Measurements from ENCODE around the gene PCDHB8.
"Not testable (repeated sequence)": the region's sequence is repeated elsewhere in the genome, so short reads cannot be mapped to it uniquely, and the experiment has no call there.

PCDHB8 gene

DNA sequence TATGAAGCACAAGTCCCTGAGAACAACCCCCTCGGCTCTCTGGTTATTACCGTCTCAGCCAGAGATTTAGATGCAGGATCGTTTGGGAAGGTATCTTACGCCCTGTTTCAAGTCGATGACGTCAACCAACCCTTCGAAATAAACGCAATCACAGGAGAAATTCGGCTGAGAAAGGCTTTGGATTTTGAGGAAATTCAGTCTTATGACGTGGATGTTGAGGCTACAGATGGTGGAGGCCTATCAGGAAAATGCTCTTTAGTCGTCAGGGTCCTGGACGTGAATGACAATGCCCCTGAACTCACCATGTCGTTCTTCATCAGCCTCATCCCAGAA lies 26.6 kb upstream of the PCDHB8 start:
- no peak overlapping the region for H3K27ac ChIP-seq
- no peak overlapping the region for H3K4me3 ChIP-seq (ENCODE audit: low read depth, low read length)

DNA sequence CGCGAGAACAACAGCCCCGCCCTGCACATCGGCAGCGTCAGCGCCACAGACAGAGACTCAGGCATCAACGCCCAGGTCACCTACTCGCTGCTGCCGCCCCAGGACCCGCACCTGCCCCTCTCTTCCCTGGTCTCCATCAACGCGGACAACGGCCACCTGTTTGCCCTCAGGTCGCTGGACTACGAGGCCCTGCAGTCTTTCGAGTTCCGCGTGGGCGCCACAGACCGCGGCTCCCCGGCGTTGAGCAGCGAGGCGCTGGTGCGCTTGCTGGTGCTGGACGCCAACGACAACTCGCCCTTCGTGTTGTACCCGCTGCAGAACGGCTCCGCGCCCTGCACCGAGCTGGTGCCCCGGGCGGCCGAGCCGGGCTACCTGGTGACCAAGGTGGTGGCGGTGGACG lies 26.0 kb upstream of the PCDHB8 start:
- H3K36me3 ChIP-seq; DNase-seq; H3K9me3 ChIP-seq (ENCODE audit: severe bottlenecking); H3K27ac ChIP-seq; H3K4me3 ChIP-seq (ENCODE audit: low read depth, low read length); H3K27me3 ChIP-seq (ENCODE audit: insufficient read depth, low read depth, severe bottlenecking): not testable (repeated sequence)

More for the DNA sequence above, 26.6 kb upstream of the PCDHB8 start:
- Histone ChIP-seq H3K36me3 (no peaks in the 10 kb centered on the region), H3K9me3 (ENCODE audit: severe bottlenecking) (no peaks in the 10 kb centered on the region), H3K27me3 (ENCODE audit: insufficient read depth, low read depth, severe bottlenecking) (no peaks in the 10 kb centered on the region)
- DNase-seq: no peak
- TF ChIP-seq CTCF (IDR thresholded peaks at IDR 0.05; ENCODE audit: low read depth, low read length): no peak

DNA sequence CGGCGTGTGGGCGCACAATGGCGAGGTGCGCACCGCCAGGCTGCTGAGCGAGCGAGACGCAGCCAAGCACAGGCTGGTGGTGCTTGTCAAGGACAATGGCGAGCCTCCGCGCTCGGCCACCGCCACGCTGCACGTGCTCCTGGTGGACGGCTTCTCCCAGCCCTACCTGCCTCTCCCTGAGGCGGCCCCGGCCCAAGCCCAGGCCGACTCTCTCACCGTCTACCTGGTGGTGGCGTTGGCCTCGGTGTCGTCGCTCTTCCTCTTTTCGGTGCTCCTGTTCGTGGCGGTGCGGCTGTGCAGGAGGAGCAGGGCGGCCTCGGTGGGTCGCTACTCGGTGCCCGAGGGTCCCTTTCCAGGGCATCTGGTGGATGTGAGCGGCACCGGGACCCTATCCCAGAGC lies 25.5 kb upstream of the PCDHB8 start:
- H3K4me3 ChIP-seq (ENCODE audit: low read depth, low read length); H3K9me3 ChIP-seq (ENCODE audit: severe bottlenecking); H3K36me3 ChIP-seq; DNase-seq; H3K27me3 ChIP-seq (ENCODE audit: insufficient read depth, low read depth, severe bottlenecking); H3K27ac ChIP-seq: not testable (repeated sequence)

DNA sequence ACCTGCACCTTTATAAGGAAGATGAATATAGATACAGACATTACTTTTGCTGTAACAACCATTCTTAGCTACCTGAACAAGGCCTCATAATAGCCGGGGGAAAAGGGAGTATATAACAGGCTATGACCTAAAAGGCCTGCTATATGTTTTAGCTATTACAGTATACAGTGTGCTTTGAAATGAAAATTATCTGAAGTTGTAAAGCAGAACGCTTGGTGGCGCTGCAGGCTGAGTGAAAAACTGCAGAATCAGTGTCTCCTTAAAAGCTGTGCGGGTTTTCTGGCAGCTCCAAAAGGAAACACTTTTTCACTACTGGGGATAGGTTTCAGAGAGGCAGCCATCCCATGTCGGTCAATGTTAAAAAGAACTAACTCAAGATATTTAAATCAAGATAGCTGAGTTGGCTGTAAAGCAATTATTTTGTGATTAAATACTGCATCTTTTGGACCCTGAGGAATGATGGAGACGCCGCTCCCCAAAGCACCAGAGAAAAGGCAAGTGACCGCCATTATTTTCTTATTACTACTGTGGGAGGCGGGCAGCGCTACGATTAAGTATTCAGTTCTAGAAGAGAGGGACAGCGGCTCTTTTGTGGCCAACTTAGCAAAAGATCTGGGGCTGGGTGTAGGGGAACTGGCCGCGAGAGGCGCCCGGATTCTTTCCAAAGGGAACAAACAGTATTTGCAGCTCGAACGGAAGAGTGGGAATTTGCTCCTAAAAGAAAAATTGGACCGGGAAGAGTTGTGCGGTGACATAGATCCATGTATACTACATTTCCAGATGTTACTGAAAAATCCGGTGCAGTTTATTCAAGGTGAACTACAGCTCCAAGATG lies 21.8 kb upstream of the PCDHB8 start:
- peak; percentile 59 for TF ChIP-seq CTCF (IDR thresholded peaks at IDR 0.05; ENCODE audit: low read depth, low read length)
- H3K36me3 ChIP-seq: no peaks in the 10 kb centered on the region
- H3K9me3 ChIP-seq (ENCODE audit: severe bottlenecking): no peaks in the 10 kb centered on the region
- H3K27ac ChIP-seq: no peak overlapping the region
- H3K4me3 ChIP-seq (ENCODE audit: low read depth, low read length): no peak overlapping the region
- no peak for DNase-seq
- H3K27me3 ChIP-seq (ENCODE audit: insufficient read depth, low read depth, severe bottlenecking): no peaks in the 10 kb centered on the region

DNA sequence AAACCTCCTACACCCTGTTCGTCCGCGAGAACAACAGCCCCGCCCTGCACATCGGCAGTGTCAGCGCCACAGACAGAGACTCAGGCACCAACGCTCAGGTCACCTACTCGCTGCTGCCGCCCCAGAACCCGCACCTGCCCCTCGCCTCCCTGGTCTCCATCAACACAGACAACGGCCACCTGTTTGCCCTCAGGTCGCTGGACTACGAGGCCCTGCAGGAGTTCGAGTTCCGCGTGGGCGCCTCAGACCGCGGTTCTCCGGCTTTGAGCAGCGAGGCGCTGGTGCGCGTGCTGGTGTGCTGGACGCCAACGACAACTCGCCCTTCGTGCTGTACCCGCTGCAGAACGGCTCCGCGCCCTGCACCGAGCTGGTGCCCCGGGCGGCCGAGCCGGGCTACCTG lies 20.2 kb upstream of the PCDHB8 start:
- not testable (repeated sequence) for H3K9me3 ChIP-seq (ENCODE audit: severe bottlenecking); H3K27me3 ChIP-seq (ENCODE audit: insufficient read depth, low read depth, severe bottlenecking); H3K4me3 ChIP-seq (ENCODE audit: low read depth, low read length); H3K36me3 ChIP-seq; DNase-seq; H3K27ac ChIP-seq

DNA sequence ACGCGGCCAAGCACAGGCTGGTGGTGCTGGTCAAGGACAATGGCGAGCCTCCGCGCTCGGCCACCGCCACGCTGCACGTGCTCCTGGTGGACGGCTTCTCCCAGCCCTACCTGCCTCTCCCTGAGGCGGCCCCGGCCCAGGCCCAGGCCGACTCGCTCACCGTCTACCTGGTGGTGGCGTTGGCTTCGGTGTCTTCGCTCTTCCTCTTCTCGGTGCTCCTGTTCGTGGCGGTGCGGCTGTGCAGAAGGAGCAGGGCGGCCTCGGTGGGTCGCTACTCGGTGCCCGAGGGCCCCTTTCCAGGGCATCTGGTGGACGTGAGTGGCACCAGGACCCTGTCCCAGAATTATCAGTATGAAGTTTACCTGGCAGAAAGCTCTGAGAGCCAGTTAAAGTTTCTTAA lies 19.7 kb upstream of the PCDHB8 start:
- not testable (repeated sequence) for H3K9me3 ChIP-seq (ENCODE audit: severe bottlenecking); DNase-seq; H3K4me3 ChIP-seq (ENCODE audit: low read depth, low read length); H3K27ac ChIP-seq; H3K27me3 ChIP-seq (ENCODE audit: insufficient read depth, low read depth, severe bottlenecking); H3K36me3 ChIP-seq

DNA sequence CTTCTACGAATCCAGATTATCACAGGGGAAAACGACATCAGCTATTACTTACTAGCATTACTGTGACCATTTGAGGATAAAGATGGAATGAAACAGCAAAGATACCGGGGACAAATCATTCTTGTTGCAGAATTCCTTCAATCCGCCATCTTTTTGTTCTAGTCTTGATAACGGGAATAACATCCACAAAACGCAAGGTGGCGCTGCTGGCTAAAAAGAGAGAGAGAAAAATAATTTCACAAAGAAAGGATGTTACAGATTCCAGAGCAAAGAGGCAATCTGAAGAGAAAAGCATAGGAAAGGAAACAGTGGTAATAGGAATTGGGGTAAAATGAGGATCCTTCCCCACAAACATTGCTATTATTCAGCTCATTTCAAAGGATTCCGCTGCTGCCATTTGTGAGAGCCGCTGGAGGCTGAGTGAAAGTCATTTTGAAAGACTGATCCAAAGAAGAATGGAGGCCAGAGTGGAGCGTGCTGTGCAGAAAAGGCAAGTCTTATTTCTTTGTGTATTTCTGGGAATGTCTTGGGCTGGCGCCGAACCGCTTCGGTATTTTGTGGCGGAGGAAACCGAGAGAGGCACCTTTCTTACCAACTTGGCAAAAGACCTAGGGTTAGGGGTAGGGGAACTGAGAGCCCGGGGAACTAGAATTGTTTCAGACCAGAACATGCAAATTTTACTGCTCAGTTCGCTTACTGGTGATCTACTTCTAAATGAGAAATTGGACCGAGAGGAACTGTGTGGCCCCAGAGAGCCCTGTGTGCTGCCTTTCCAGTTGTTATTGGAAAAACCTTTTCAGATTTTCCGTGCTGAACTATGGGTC lies 5.0 kb upstream of the PCDHB8 start, which contains the start of gene PCDHB7:
PCDHB7 (plus strand) TSS at position 264 of the 824 bp plus-strand sequence; CDS start at position 456, 192 bp downstream.
- DNase-seq: peak; percentile 22
- H3K27ac ChIP-seq: no peak within 1 kb of the TSS
- peaks cover 6% of the 10 kb centered on the region for H3K9me3 ChIP-seq (ENCODE audit: severe bottlenecking)
- H3K4me3 ChIP-seq (ENCODE audit: low read depth, low read length): no peak within 1 kb of the TSS
- no peaks in the 10 kb centered on the region for H3K36me3 ChIP-seq
- H3K27me3 ChIP-seq (ENCODE audit: insufficient read depth, low read depth, severe bottlenecking): no peaks in the 10 kb centered on the region
- peak; percentile 31; the same call in 1 of the 2 replicates for TF ChIP-seq CTCF (IDR thresholded peaks at IDR 0.05; ENCODE audit: low read depth, low read length)

GRCh38 chr5:141174291-141175104 lies 3.1 kb upstream of the PCDHB8 start:
- H3K36me3 ChIP-seq; DNase-seq; H3K27ac ChIP-seq; H3K9me3 ChIP-seq (ENCODE audit: severe bottlenecking); H3K4me3 ChIP-seq (ENCODE audit: low read depth, low read length); H3K27me3 ChIP-seq (ENCODE audit: insufficient read depth, low read depth, severe bottlenecking): not testable (repeated sequence)
